Peyer's patch (tissue), 4 donors: Measurements from ENCODE around the gene RAE1.

Experiments used
- CTCF ChIP-seq, 6 experiments: fragments of 450-650 bp in 4 of 6; fragments of 200-600 bp in 2 of 6; sonication (generic) in 1 of 6; IDR thresholded peaks; one replicate each; pipeline ENCODE4 v1.5.1; 2017 to 2019; ENCODE audit warnings: antibody characterized with exemption in 6 of 6, mild to moderate bottlenecking in 3 of 6, moderate library complexity in 1 of 6
- POLR2A ChIP-seq, 2 donors: fragments of 450-650 bp; IDR thresholded peaks; one replicate each; pipeline ENCODE4 v1.5.1; 2017; ENCODE audit warnings: antibody characterized with exemption in 2 of 2, mild to moderate bottlenecking in 2 of 2, moderate library complexity in 2 of 2

GRCh38 chr20:57377350-57377749, 26.3 kb downstream of the RAE1 start:
- TF ChIP-seq POLR2A (IDR thresholded peaks at IDR 0.05) = no peak
- TF ChIP-seq CTCF (IDR thresholded peaks at IDR 0.05) = no peak
